Measurements from ENCODE around the gene UPK3BL2.
"Not testable (repeated sequence)": the region's sequence is repeated elsewhere in the genome, so short reads cannot be mapped to it uniquely, and the experiment has no call there.

UPK3BL2 gene

GRCh38 chr7:102542083-102542482, 1.4 kb downstream of the UPK3BL2 start:
- DNase-seq (ENCODE audit: extremely low spot score); POLR2A ChIA-PET; CTCF ChIA-PET: not testable (repeated sequence)

- DNase-seq (ENCODE audit: extremely low spot score); CTCF ChIA-PET; POLR2A ChIA-PET: not testable (repeated sequence)
Observed at GRCh38 chr7:102540604-102541003, 2.9 kb downstream of the UPK3BL2 start.

DNA sequence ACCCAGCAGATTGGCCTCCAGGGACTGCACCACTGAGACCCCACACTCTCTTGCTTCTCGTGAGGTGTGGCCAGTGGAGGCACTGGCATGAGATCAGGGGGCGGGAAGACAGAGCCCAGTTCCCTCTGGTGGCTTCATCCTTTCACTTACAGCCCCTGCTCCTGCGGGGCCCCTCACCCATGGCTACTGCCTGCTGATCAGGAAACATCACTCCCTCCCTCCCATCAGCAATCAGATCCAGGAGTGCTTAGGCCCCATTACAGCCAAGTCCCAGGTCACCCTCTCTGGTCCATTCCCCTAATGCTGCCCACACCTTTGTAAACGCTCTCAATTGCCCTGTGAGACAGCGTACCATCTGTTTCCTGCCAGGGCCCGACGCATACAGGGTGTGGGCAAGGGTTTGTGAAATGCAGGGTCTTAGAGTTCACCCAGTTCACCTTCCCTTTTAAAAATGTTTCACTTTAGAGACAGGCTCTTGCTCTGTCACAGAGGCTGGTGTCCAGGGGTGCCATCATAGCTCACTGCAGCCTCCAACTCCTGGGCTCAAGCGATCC, 8.4 kb downstream of the UPK3BL2 start:
- CTCF ChIA-PET; POLR2A ChIA-PET; DNase-seq (ENCODE audit: extremely low spot score): not testable (repeated sequence)

DNA sequence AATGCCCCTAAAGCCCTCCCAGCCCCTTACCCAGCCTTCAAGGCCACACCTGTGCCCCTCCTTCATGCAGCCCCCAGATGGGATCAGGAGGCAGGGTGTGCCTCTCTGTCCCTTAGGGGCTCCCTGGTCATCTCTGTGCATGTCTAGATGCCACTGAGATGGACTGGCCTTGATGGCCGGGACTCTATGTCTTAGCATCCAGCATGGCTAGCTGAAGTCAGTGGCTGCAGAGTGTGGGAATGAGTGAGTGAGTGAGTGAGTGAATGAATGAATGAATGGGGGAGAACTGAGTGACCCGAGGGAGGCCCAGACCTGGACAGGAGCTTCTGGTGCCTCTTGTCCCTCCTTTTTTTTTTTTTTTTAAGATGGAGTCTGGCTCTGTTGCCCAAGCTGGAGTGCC, 11.4 kb downstream of the UPK3BL2 start:
- DNase-seq (ENCODE audit: extremely low spot score); CTCF ChIA-PET; POLR2A ChIA-PET: not testable (repeated sequence)

- POLR2A ChIA-PET; CTCF ChIA-PET; DNase-seq (ENCODE audit: extremely low spot score): not testable (repeated sequence)
Observed at GRCh38 chr7:102531583-102531982, 11.9 kb downstream of the UPK3BL2 start.

DNA sequence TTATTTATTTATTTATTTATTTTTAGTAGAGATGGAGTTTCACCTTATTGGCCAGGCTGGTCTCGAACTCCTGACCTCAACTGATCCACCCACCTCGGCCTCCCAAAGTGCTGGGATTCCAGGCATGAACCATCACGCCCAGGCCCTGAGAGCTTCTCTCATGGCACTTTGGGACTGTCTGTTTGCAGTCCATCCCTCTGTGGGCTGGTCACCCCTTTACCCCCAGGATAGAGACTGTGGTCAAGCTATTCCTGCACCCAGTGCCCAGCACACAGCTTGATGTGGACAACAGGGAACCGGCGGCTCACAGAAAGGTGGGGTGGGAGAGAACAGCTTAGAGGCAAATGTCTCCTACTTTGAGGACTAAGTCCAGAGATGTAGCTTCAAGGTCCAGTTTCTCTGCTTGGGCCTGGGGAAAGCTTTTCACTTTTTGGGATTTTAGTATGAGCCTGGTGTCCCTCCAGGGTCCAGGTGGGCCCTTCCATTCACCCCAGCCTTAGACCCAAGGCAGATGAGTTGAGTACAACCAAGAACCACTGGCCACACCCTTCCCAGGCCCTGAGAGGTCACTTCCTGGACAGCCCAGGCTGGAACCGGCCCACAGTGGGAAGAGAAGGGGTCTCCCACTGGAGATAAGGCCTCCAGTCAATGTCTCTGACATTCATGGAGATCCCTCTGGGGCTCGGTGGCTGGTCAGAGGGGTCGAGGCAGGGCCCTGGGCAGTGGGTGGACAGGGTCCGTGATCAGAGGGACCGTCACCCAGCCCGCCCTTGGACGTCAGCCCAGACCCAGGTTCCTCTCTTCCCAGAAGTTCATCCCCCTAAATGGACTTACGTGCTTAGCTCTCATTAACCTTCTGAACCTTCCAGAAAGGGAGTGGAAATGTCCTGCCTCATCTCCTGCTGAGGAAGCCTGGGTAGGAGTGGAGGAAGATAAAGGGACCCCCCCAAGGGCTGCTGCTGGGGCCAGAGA, 15.4 kb downstream of the UPK3BL2 start:
- CTCF ChIA-PET = not testable (repeated sequence)

DNA sequence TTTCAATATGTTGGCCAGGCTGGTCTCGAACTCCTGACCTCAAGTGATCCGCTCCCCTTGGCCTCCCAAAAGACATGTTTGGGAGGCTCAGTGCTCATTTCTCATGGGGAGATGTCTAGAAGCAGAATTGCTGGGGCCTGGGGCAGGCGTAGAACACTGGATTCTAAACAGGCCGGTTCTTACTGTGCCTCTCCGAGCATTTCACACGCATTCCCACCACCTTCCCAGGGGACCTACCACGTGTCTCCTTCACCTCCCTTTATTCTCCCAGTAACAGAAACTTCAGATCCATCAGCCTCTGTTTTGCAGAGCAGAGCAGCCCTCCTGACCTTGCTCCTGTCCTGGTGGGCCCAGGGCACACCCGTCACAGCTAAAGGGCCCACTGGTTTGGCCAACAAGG, 16.3 kb downstream of the UPK3BL2 start:
- CTCF ChIA-PET; DNase-seq (ENCODE audit: extremely low spot score); POLR2A ChIA-PET: not testable (repeated sequence)

More for the DNA sequence above, 15.4 kb downstream of the UPK3BL2 start:
- POLR2A ChIA-PET; DNase-seq (ENCODE audit: extremely low spot score): not testable (repeated sequence)

DNA sequence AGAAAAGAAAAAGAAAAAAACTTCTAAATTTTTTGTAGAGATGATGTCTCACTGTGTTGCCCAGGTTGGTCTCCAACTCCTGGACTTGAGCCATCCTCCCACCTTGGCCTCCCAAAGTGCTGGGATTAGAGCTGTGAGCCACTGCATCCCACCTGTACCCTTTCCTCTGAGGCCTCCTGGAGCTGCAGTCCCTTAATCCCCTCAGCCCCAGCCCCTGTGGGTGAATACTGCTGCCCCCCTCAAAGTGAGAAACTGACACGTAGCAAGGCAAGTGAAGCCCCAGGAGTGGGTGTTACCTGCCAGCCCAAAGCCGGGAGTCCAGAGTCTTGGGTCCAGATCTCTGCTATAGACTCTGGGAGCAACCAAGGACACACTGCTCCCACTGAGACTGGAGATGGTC, 18.7 kb downstream of the UPK3BL2 start:
- POLR2A ChIA-PET; DNase-seq (ENCODE audit: extremely low spot score); CTCF ChIA-PET: not testable (repeated sequence)

GRCh38 chr7:102520797-102521196, 22.7 kb downstream of the UPK3BL2 start:
- POLR2A ChIA-PET; CTCF ChIA-PET; DNase-seq (ENCODE audit: extremely low spot score): not testable (repeated sequence)

- POLR2A ChIA-PET; CTCF ChIA-PET; DNase-seq (ENCODE audit: extremely low spot score): not testable (repeated sequence)
Observed at GRCh38 chr7:102517550-102518147, 25.8 kb downstream of the UPK3BL2 start, which contains the start of gene RASA4B. Gene RASA4B, minus strand, starts transcription at chr7:102517777. Its CDS starts 67 bp downstream, at chr7:102517710.

DNA sequence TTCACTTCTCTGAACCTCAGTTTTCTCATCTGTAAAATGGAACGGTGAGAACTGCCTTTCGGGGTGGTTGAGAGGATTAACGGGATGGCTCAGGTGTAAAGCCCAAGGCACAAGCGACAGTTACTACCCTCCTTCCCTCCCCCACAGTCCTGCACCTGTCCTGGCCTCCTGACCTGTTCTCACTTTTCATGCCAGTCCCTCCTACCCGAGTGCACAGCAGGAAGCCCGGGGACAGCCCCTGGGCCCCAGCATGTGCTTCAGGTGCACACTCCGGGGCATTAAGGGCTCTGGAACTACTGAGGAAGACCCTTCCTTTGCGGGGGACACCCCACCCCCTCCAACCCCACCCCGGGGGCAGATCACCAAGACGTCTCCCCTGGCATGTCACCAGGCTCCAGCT, 26.5 kb downstream of the UPK3BL2 start:
- DNase-seq (ENCODE audit: extremely low spot score) = not testable (repeated sequence)

GRCh38 chr7:102515889-102516288, 27.6 kb downstream of the UPK3BL2 start:
- POLR2A ChIA-PET; DNase-seq (ENCODE audit: extremely low spot score); CTCF ChIA-PET: not testable (repeated sequence)

More for the DNA sequence above, 26.5 kb downstream of the UPK3BL2 start:
- CTCF ChIA-PET, POLR2A ChIA-PET: not testable (repeated sequence)

- DNase-seq (ENCODE audit: extremely low spot score); POLR2A ChIA-PET; CTCF ChIA-PET: not testable (repeated sequence)
Observed at GRCh38 chr7:102514881-102515721, 28.4 kb downstream of the UPK3BL2 start.

- DNase-seq (ENCODE audit: extremely low spot score) = not testable (repeated sequence)
Observed at GRCh38 chr7:102512642-102513221, 30.8 kb downstream of the UPK3BL2 start.

GRCh38 chr7:102511860-102512522, 31.5 kb downstream of the UPK3BL2 start:
- DNase-seq (ENCODE audit: extremely low spot score); CTCF ChIA-PET; POLR2A ChIA-PET: not testable (repeated sequence)

More at GRCh38 chr7:102512642-102513221, 30.8 kb downstream of the UPK3BL2 start:
- CTCF ChIA-PET, POLR2A ChIA-PET: not testable (repeated sequence)

- POLR2A ChIA-PET; DNase-seq (ENCODE audit: extremely low spot score); CTCF ChIA-PET: not testable (repeated sequence)
Observed at GRCh38 chr7:102510575-102510974, 32.9 kb downstream of the UPK3BL2 start.

DNA sequence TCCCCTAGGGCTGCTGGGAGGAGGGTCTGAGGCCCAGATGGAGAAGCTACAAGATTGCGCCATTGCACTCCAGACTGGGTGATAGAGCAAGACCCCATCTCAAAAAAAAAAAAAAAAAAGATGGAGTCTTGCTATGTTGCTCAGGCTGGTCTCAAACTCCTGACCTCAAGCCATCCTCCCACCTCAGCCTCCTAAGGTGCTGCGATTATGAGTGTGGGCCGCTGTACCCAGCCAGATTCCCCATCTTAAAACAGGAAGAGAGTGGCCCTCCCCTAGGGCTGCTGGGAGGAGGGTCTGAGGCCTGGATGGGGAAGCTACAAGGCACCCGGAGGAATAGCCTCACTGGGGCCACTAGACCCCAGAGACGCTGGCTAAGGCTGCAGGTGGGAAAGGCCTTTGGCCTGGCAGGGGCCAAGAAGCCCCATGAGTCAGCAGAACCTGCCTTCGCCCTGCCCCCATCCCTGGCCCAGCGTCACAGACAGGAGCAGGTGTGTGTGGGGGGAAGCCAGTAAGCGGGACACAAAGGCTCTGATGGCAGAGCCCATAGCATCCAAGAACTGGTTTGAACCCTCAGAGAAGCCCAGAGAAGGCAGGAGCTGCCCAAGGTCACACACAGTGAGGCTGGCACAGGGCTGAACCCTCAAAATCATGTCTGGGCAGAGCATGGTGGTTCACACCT, 35.9 kb downstream of the UPK3BL2 start:
- POLR2A ChIA-PET; CTCF ChIA-PET; DNase-seq (ENCODE audit: extremely low spot score): not testable (repeated sequence)
